SK-N-MC (cell line): Measurements from ENCODE around the gene KRT80.

Experiments used
- DNase-seq: peaks from one replicate; pipeline ENCODE4 v3.0.0-alpha.2; 2011; ENCODE audit warnings: low read depth, low spot score
- H3K27ac ChIP-seq: fragments of 200-600 bp; sonication (generic); 2 replicates; pipeline ENCODE4 v1.5.1; 2016; ENCODE audit warnings: mixed run types
- H3K36me3 ChIP-seq: fragments of 200-600 bp; sonication (generic); 2 replicates; pipeline ENCODE4 v1.6.1; 2017; ENCODE audit warnings: antibody characterized with exemption, low read length, mixed read lengths; ENCODE audit not compliant: insufficient read depth
- H3K4me3 ChIP-seq: fragments of 200-600 bp; sonication (generic); 2 replicates; pipeline ENCODE4 v1.5.1; 2016
- H3K9ac ChIP-seq: fragments of 200-600 bp; sonication (generic); 2 replicates; pipeline ENCODE4 v1.8.0; 2017; ENCODE audit warnings: mixed run types, mixed read lengths; ENCODE audit not compliant: insufficient read length
- H3K9me3 ChIP-seq: fragments of 200-600 bp; sonication (generic); 2 replicates; pipeline ENCODE4 v1.6.1; 2017; ENCODE audit warnings: low read depth, mild to moderate bottlenecking, antibody characterized with exemption, low read length, moderate library complexity, mixed read lengths
- EZH2 ChIP-seq: fragments of 200-600 bp; sonication (generic); IDR thresholded peaks from one replicate; pipeline ENCODE4 v1.6.1; 2017; ENCODE audit warnings: antibody characterized with exemption
- FOXP2 ChIP-seq: optimal IDR thresholded peaks from 2 replicates; pipeline ENCODE3; 2011; ENCODE audit warnings: mild to moderate bottlenecking, moderate library complexity; ENCODE audit not compliant: insufficient read depth; ENCODE audit errors: extremely low read length, control extremely low read depth
- POLR2AphosphoS5 ChIP-seq: IDR thresholded peaks from 2 replicates; pipeline ENCODE4 v1.6.1; 2012; ENCODE audit warnings: mild to moderate bottlenecking, low read depth, low read length, borderline replicate concordance

Gene KRT80

GRCh38 chr12:52230364-52231281 lies 38.8 kb upstream of the KRT80 start:
- no peaks in the 10 kb centered on the region for H3K36me3 ChIP-seq
- H3K27ac ChIP-seq = no peak overlapping the region
- H3K9ac ChIP-seq = no peak overlapping the region
- no peak for TF ChIP-seq EZH2
- DNase-seq = no peak
- H3K4me3 ChIP-seq = no peak overlapping the region
- H3K9me3 ChIP-seq = no peaks in the 10 kb centered on the region

GRCh38 chr12:52229836-52230343 lies 38.1 kb upstream of the KRT80 start:
- no peak overlapping the region for H3K27ac ChIP-seq
- no peaks in the 10 kb centered on the region for H3K36me3 ChIP-seq
- H3K9me3 ChIP-seq = no peaks in the 10 kb centered on the region
- no peak for DNase-seq
- H3K9ac ChIP-seq = no peak overlapping the region
- no peak for TF ChIP-seq EZH2
- no peak for TF ChIP-seq FOXP2
- no peak for TF ChIP-seq POLR2AphosphoS5
- H3K4me3 ChIP-seq = no peak overlapping the region

GRCh38 chr12:52228931-52229330 lies 37.1 kb upstream of the KRT80 start:
- DNase-seq = no peak
- H3K4me3 ChIP-seq = no peak overlapping the region
- no peaks in the 10 kb centered on the region for H3K36me3 ChIP-seq
- no peaks in the 10 kb centered on the region for H3K9me3 ChIP-seq
- no peak overlapping the region for H3K27ac ChIP-seq
- TF ChIP-seq FOXP2 (no peak), POLR2AphosphoS5 (no peak), EZH2 (no peak)
- no peak overlapping the region for H3K9ac ChIP-seq

GRCh38 chr12:52228366-52228765 lies 36.6 kb upstream of the KRT80 start:
- DNase-seq = no peak
- TF ChIP-seq POLR2AphosphoS5 (no peak), EZH2 (no peak), FOXP2 (no peak)
- Histone ChIP-seq H3K9me3 (no peaks in the 10 kb centered on the region), H3K9ac (no peak overlapping the region), H3K27ac (no peak overlapping the region), H3K36me3 (no peaks in the 10 kb centered on the region), H3K4me3 (no peak overlapping the region)

- Histone ChIP-seq H3K36me3 (no peaks in the 10 kb centered on the region), H3K9ac (no peak overlapping the region), H3K27ac (no peak overlapping the region), H3K9me3 (no peaks in the 10 kb centered on the region), H3K4me3 (no peak overlapping the region)
- no peak for DNase-seq
- no peak for TF ChIP-seq POLR2AphosphoS5
- TF ChIP-seq FOXP2 = no peak
- no peak for TF ChIP-seq EZH2
Measured at GRCh38 chr12:52227606-52228166, 35.9 kb upstream of the KRT80 start.

- no peak overlapping the region for H3K27ac ChIP-seq
- no peaks in the 10 kb centered on the region for H3K9me3 ChIP-seq
- no peak overlapping the region for H3K4me3 ChIP-seq
- TF ChIP-seq POLR2AphosphoS5 (no peak), EZH2 (no peak), FOXP2 (no peak)
- no peaks in the 10 kb centered on the region for H3K36me3 ChIP-seq
- DNase-seq = no peak
- no peak overlapping the region for H3K9ac ChIP-seq
Measured at GRCh38 chr12:52226446-52226845, 34.6 kb upstream of the KRT80 start.

- no peak for DNase-seq
- Histone ChIP-seq H3K9me3 (no peaks in the 10 kb centered on the region), H3K4me3 (no peak overlapping the region), H3K9ac (no peak overlapping the region), H3K27ac (no peak overlapping the region), H3K36me3 (no peaks in the 10 kb centered on the region)
- TF ChIP-seq POLR2AphosphoS5 (no peak), FOXP2 (no peak), EZH2 (no peak)
Measured at GRCh38 chr12:52225752-52226151, 33.9 kb upstream of the KRT80 start.

- no peak overlapping the region for H3K4me3 ChIP-seq
- no peak overlapping the region for H3K9ac ChIP-seq
- no peaks in the 10 kb centered on the region for H3K36me3 ChIP-seq
- H3K27ac ChIP-seq = no peak overlapping the region
- DNase-seq = no peak
- TF ChIP-seq POLR2AphosphoS5 (no peak), FOXP2 (no peak), EZH2 (no peak)
- no peaks in the 10 kb centered on the region for H3K9me3 ChIP-seq
Measured at GRCh38 chr12:52224151-52224550, 32.3 kb upstream of the KRT80 start.
